ENCODE results near the gene TRAPPC12. TPM values are rescaled to one million over a fixed set of nuclear protein-coding genes. Genes with fewer than 3 reads are reported as not detected.

The TRAPPC12 gene
- total RNA-seq, 1 experiment from 2014 or later: 86.0 TPM

GRCh38 chr2:3408781-3409180 lies 29.3 kb downstream of the TRAPPC12 start:
- no peaks in the 10 kb centered on the region for H3K9me3 ChIP-seq (ENCODE audit: control insufficient read depth, low read depth, low read length)
- no peak overlapping the region for H3K56ac ChIP-seq (ENCODE audit: insufficient read length, low read depth, low read length)
- no peak overlapping the region for H2BK12ac ChIP-seq (ENCODE audit: insufficient read length, low read depth, low read length)
- no peak for DNase-seq
- no peaks in the 10 kb centered on the region for H3K4me1 Mint-ChIP-seq
- H3K9ac ChIP-seq (ENCODE audit: extremely low read depth, insufficient read length, low read length): no peak overlapping the region
- H4K91ac ChIP-seq (ENCODE audit: insufficient read length, low read depth, low read length): no peak overlapping the region
- peaks cover 3 to 28% (median 23%) of the 10 kb centered on the region in 3 experiments; a peak in 6 of 7 replicates for H3K36me3 Mint-ChIP-seq (ENCODE audit: insufficient read depth in 1 of 3, low read depth in 3 of 3)
- no peak overlapping the region for H3K4ac ChIP-seq (ENCODE audit: low read depth, low read length)
- no peaks in the 10 kb centered on the region for H4K20me1 ChIP-seq (ENCODE audit: control insufficient read depth, insufficient read depth, insufficient read length)
- no peaks in the 10 kb centered on the region for H3K79me2 ChIP-seq (ENCODE audit: insufficient read depth, low read length)
- no peak overlapping the region for H3K14ac ChIP-seq (ENCODE audit: insufficient read depth, low read length)
- H3K27ac Mint-ChIP-seq: no peak overlapping the region
- no peak overlapping the region for H3K23ac ChIP-seq (ENCODE audit: insufficient read length, low read depth, low read length)
- H2BK20ac ChIP-seq (ENCODE audit: low read depth, low read length, poor library complexity, severe bottlenecking): no peak overlapping the region
- no peak overlapping the region for H3K4me2 ChIP-seq (ENCODE audit: insufficient read depth, insufficient read length, low read length)
- H3K9me3 Mint-ChIP-seq: no peaks in the 10 kb centered on the region
- no peaks in the 10 kb centered on the region for H3K79me1 ChIP-seq (ENCODE audit: insufficient read depth, low read depth, low read length, poor library complexity, severe bottlenecking)
- no peak for TF ChIP-seq CTCF (conservative IDR thresholded peaks at IDR 0.05)
- H3K27me3 Mint-ChIP-seq (ENCODE audit: low read depth): no peaks in the 10 kb centered on the region
- H4K8ac ChIP-seq (replicated peaks; ENCODE audit: insufficient read length, low read depth, low read length): no peak overlapping the region
- H2AK5ac ChIP-seq (ENCODE audit: insufficient read length, low read length): no peak overlapping the region
- no peak overlapping the region for H3K27ac ChIP-seq (ENCODE audit: insufficient read length, low read depth, low read length)
- H3K4me1 ChIP-seq (ENCODE audit: insufficient read depth, low read length): no peaks in the 10 kb centered on the region
- no peak overlapping the region for H3K18ac ChIP-seq (ENCODE audit: insufficient read length, low read depth, low read length)
- no CpG with 5 or more reads among the region's 13 CpGs for WGBS (ENCODE audit: extremely low coverage, insufficient read length, low lambda C conversion rate)
- H4K5ac ChIP-seq (ENCODE audit: insufficient read length, low read depth, low read length): no peak overlapping the region
- H2AFZ ChIP-seq (ENCODE audit: low read length): no peak overlapping the region
- no peaks in the 10 kb centered on the region for H3K27me3 ChIP-seq (ENCODE audit: insufficient read depth, low read length)
- no peak overlapping the region for H3T11ph ChIP-seq (ENCODE audit: low read length)
- no peaks in the 10 kb centered on the region for H3K23me2 ChIP-seq (ENCODE audit: insufficient read length, low read depth, low read length, poor library complexity, severe bottlenecking)
- no peak overlapping the region for H2BK120ac ChIP-seq (ENCODE audit: low read depth, low read length, poor library complexity, severe bottlenecking)
- H2BK15ac ChIP-seq (ENCODE audit: low read depth, low read length): no peak overlapping the region
- H2BK5ac ChIP-seq (ENCODE audit: insufficient read length, low read length): no peak overlapping the region
- H3K4me3 Mint-ChIP-seq: no peak overlapping the region

Data from H9 (cell line).